ENCODE results near the gene RIOX2. TPM values are rescaled to one million over a fixed set of nuclear protein-coding genes. Genes with fewer than 3 reads are reported as not detected.
A peak's percentile ranks its signal among the peaks of the same experiment; 100 is the strongest.

The RIOX2 gene
- total and polyA plus RNA-seq, 2 donors (not counting 1 experiment from before 2014, with no cell fraction given): 23.7 to 46.1 TPM

GRCh38 chr3:97972976-97973375, 745 bp upstream of the RIOX2 start:
- H3K9ac ChIP-seq (ENCODE audit: insufficient read depth, low read length): no peak overlapping the region
- peaks cover 21% of the 10 kb centered on the region for H3K79me2 ChIP-seq (ENCODE audit: control insufficient read depth, insufficient read depth, low read length)
- peak overlapping the region in 2 of 4 experiments; percentile 48 to 69 for H3K4me3 ChIP-seq (replicated peaks in 1 of 4; ENCODE audit: control extremely low read depth in 1 of 4, insufficient read depth in 1 of 4, low read depth in 3 of 4, low read length in 4 of 4)
- no peak overlapping the region for H3K4me2 ChIP-seq (ENCODE audit: extremely low read depth, insufficient read depth, low read length)
- H2AFZ ChIP-seq (ENCODE audit: low read length): peak overlapping the region; percentile 49
- H3K36me3 ChIP-seq (ENCODE audit: control insufficient read depth, insufficient read depth, low read length): no peaks in the 10 kb centered on the region
- no peaks in the 10 kb centered on the region for H3K4me1 ChIP-seq (ENCODE audit: control insufficient read depth, extremely low read depth, insufficient read depth, low read length)
- H3K9me3 ChIP-seq (ENCODE audit: control insufficient read depth, insufficient read depth, low read depth, low read length): no peaks in the 10 kb centered on the region
- H3K27me3 ChIP-seq (ENCODE audit: control insufficient read depth, insufficient read depth, low read length): no peaks in the 10 kb centered on the region
- no peaks in the 10 kb centered on the region for H4K20me1 ChIP-seq (ENCODE audit: control insufficient read depth, extremely low read depth, insufficient read depth, low read length)
- DNase-seq (ENCODE audit: low read depth in 2 of 2): no peak
- no peak for TF ChIP-seq EZH2 (IDR thresholded peaks at IDR 0.05; ENCODE audit: low read length, missing control alignments)
- no peak for TF ChIP-seq CTCF (conservative IDR thresholded peaks at IDR 0.05 in 1 of 2, IDR thresholded peaks at IDR 0.05 in 1 of 2; ENCODE audit: low read depth in 1 of 2, low read length in 2 of 2)
- H3K27ac ChIP-seq (ENCODE audit: insufficient read depth, low read length): no peak overlapping the region

GRCh38 chr3:97970956-97971620, 1.1 kb downstream of the RIOX2 start:
- no peak for DNase-seq (ENCODE audit: low read depth in 2 of 2)
- Histone ChIP-seq H3K9me3 (ENCODE audit: control insufficient read depth, insufficient read depth, low read depth, low read length) (no peaks in the 10 kb centered on the region), H3K4me1 (ENCODE audit: control insufficient read depth, extremely low read depth, insufficient read depth, low read length) (no peaks in the 10 kb centered on the region), H3K36me3 (ENCODE audit: control insufficient read depth, insufficient read depth, low read length) (no peaks in the 10 kb centered on the region), H4K20me1 (ENCODE audit: control insufficient read depth, extremely low read depth, insufficient read depth, low read length) (no peaks in the 10 kb centered on the region), H3K27me3 (ENCODE audit: control insufficient read depth, insufficient read depth, low read length) (no peaks in the 10 kb centered on the region), H2AFZ (ENCODE audit: low read length) (peak overlapping the region; percentile 88), H3K79me2 (ENCODE audit: control insufficient read depth, insufficient read depth, low read length) (peaks cover 23% of the 10 kb centered on the region), H3K4me2 (ENCODE audit: extremely low read depth, insufficient read depth, low read length) (peak overlapping the region; percentile 91), H3K27ac (ENCODE audit: insufficient read depth, low read length) (no peak overlapping the region), H3K4me3 (replicated peaks in 1 of 4; ENCODE audit: control extremely low read depth in 1 of 4, insufficient read depth in 1 of 4, low read depth in 3 of 4, low read length in 4 of 4) (peak overlapping the region; percentile 62 to 71 (median 70)), H3K9ac (ENCODE audit: insufficient read depth, low read length) (peak overlapping the region; percentile 79)
- TF ChIP-seq EZH2 (IDR thresholded peaks at IDR 0.05; ENCODE audit: low read length, missing control alignments): no peak
- no peak for TF ChIP-seq CTCF (conservative IDR thresholded peaks at IDR 0.05 in 1 of 2, IDR thresholded peaks at IDR 0.05 in 1 of 2; ENCODE audit: low read depth in 1 of 2, low read length in 2 of 2)

- Histone ChIP-seq H2AFZ (ENCODE audit: low read length) (no peak overlapping the region), H3K79me2 (ENCODE audit: control insufficient read depth, insufficient read depth, low read length) (peaks cover 23% of the 10 kb centered on the region), H3K36me3 (ENCODE audit: control insufficient read depth, insufficient read depth, low read length) (no peaks in the 10 kb centered on the region), H3K27me3 (ENCODE audit: control insufficient read depth, insufficient read depth, low read length) (no peaks in the 10 kb centered on the region), H3K4me2 (ENCODE audit: extremely low read depth, insufficient read depth, low read length) (peak overlapping the region; percentile 37), H3K9ac (ENCODE audit: insufficient read depth, low read length) (no peak overlapping the region), H3K4me1 (ENCODE audit: control insufficient read depth, extremely low read depth, insufficient read depth, low read length) (no peaks in the 10 kb centered on the region), H3K4me3 (replicated peaks in 1 of 4; ENCODE audit: control extremely low read depth in 1 of 4, insufficient read depth in 1 of 4, low read depth in 3 of 4, low read length in 4 of 4) (peak overlapping the region in 1 of 4 experiments; percentile 71), H3K9me3 (ENCODE audit: control insufficient read depth, insufficient read depth, low read depth, low read length) (no peaks in the 10 kb centered on the region), H3K27ac (ENCODE audit: insufficient read depth, low read length) (no peak overlapping the region), H4K20me1 (ENCODE audit: control insufficient read depth, extremely low read depth, insufficient read depth, low read length) (no peaks in the 10 kb centered on the region)
- TF ChIP-seq EZH2 (IDR thresholded peaks at IDR 0.05; ENCODE audit: low read length, missing control alignments): no peak
- no peak for TF ChIP-seq CTCF (conservative IDR thresholded peaks at IDR 0.05 in 1 of 2, IDR thresholded peaks at IDR 0.05 in 1 of 2; ENCODE audit: low read depth in 1 of 2, low read length in 2 of 2)
- peak in 1 of 2 donors; percentile 21 for DNase-seq (ENCODE audit: low read depth in 2 of 2)
Measured at GRCh38 chr3:97970156-97970555, 2.1 kb downstream of the RIOX2 start.

Data from fibroblast of lung (primary cell).